Coronary artery (tissue), 2 donors: Measurements from ENCODE around the gene SERPINB6.
"Not testable (repeated sequence)": the region's sequence is repeated elsewhere in the genome, so short reads cannot be mapped to it uniquely, and the experiment has no call there.

Experiments used
- DNase-seq: peaks from one replicate; pipeline ENCODE4 v3.0.0-alpha.2; 2017; ENCODE audit warnings: low spot score
- H3K27ac ChIP-seq, 2 donors: fragments of 200-600 bp; sonication (generic); one replicate each; pipeline ENCODE4 v1.5.1; 2016 to 2019
- H3K4me3 ChIP-seq: fragments of 200-600 bp; sonication (generic); 2 replicates; pipeline ENCODE4 v1.5.1; 2016; ENCODE audit warnings: mild to moderate bottlenecking, moderate library complexity
- TF ChIP-seq, protein P1 (sequence below): fragments of 200-600 bp; sonication (generic); IDR thresholded peaks from one replicate; pipeline ENCODE4 v1.5.1; 2019; ENCODE audit warnings: antibody characterized with exemption

Gene SERPINB6

DNA sequence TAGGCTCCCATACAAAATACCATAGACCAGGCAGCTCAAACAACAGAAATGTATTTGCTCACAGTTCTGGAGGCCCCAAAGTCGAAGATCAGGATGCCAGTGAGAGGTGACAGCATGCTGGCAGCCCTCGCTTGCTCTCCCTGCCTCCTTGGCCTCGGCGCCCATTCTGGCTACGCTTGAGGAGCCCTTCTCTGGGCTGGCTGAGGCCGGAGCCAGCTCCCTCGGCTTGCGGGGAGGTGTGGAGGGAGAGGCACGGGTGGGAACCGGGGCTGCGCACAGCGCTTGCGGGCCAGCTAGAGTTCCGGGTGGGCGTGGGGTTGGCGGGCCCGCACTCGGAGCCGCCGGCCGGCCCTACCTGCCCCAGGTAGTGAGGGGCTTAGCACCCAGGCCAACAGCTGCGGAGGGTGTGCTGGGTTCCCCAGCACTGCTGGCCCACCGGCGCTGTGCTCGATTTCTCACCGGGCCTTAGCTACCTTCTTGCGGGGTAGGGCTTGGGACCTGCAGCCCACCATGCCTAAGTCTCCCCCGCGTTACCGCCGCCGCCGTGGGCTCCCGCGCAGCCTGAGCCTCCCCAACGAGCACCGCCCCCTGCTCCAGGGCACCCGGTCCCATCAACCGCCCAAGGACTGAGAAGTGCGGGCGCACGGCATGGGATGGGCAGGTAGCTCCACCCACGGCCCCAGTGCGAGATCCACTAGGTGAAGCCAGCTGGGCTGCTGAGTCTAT is 35.6 kb downstream of the SERPINB6 start:
- DNase-seq: peak; percentile 24
- H3K27ac ChIP-seq: no peak overlapping the region
- no peak overlapping the region for H3K4me3 ChIP-seq
- TF ChIP-seq, protein P1, sequence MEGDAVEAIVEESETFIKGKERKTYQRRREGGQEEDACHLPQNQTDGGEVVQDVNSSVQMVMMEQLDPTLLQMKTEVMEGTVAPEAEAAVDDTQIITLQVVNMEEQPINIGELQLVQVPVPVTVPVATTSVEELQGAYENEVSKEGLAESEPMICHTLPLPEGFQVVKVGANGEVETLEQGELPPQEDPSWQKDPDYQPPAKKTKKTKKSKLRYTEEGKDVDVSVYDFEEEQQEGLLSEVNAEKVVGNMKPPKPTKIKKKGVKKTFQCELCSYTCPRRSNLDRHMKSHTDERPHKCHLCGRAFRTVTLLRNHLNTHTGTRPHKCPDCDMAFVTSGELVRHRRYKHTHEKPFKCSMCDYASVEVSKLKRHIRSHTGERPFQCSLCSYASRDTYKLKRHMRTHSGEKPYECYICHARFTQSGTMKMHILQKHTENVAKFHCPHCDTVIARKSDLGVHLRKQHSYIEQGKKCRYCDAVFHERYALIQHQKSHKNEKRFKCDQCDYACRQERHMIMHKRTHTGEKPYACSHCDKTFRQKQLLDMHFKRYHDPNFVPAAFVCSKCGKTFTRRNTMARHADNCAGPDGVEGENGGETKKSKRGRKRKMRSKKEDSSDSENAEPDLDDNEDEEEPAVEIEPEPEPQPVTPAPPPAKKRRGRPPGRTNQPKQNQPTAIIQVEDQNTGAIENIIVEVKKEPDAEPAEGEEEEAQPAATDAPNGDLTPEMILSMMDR: no peak

DNA sequence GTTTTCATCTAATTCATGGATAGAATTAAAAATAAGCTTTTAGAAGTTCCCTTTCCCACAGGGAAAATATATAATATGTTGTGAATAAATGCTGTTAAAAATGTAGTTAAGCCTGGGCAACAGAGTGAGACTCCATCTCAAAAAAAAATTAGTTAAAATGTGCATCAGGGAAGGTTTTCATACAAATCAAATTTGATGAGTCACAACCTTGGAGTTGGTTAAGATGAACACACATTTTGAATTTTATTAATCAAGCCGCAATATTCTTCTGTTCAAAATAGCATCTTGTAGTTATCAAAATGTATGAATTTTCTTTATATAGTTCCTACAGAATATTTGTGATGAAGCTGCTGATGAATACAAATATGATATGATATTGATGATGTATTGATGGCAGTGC is 37.3 kb downstream of the SERPINB6 start:
- TF ChIP-seq, protein P1: no peak
- Histone ChIP-seq H3K4me3 (no peak overlapping the region), H3K27ac (no peak overlapping the region)
- no peak for DNase-seq

DNA sequence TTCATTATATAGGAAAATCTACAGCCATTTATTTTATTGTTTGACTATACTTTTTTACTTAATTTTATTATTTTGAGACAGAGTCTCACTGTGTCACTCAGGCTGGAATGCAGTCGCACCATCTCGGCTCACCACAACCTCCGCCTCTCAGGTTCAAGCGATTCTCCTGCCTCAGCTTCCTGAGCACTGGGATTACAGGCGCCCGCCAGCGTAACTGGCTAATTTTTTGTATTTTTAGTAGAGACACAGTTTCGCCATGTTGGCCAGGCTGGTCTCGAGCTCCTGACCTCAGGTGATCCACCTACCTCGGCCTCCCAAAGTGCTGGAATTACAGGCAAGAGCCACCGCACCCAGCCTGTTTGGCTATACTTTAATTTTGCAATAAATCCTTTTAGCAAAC is 38.5 kb downstream of the SERPINB6 start:
- peak; percentile 16 for DNase-seq
- not testable (repeated sequence) for H3K4me3 ChIP-seq, H3K27ac ChIP-seq

DNA sequence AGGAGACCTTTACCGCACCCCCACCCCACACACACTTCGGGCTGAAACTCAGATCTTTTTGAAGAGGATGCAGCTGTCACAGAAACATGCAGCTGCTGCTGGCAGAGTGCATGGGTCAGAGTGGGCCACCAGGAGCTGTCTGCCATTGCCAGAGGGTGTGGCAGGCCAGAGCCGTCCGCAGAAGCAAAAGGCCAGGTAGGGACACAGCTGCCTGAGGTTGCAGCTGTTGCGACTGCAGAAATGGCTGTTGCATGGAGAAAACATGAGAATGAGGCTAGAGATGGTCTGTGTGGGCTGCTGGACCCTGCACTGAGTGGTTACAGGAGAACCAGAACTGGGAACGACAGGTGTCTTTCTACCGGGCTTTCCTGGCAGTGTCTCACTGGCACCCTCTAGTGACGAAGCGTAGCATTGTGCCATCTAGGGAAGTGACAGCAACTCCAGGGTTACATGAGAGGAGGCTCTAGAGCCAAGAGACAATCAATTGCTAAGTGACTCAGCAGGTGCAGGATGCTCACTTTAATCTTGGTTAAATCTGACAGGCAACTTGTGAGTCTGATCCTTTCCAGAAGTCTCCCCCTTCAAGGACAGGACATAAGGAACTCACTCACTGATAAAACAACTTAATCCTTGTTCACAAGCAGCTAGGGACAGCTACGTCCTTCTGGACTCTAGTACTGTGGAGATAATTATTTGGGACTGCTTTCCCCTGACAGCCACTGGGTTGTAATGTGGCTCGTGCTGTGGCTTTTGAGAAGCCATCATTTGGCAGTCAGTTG is 39.2 kb downstream of the SERPINB6 start:
- TF ChIP-seq, protein P1: peak; percentile 95
- DNase-seq: peak; percentile 77
- no peak overlapping the region for H3K4me3 ChIP-seq
- H3K27ac ChIP-seq: no peak overlapping the region

DNA sequence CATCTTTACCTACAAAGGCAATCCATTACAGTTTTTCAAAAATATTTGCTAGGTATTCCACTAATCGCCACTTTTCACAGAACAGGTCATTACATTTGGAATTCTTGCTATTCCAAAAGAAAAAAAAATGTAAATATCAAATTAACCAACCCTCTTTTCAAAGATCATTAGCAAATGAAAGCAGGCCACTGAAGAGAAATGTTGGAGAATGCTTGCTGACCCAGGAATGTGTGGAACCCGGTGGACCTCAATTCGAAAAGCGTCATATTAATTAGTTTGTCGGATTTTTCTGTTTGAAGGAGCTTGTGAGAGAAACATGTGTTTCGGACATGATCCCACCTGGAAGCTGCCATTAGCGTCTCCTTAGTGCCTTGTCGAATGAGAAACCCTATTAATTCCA is 40.3 kb downstream of the SERPINB6 start:
- DNase-seq: peak; percentile 21
- Histone ChIP-seq H3K27ac (no peak overlapping the region), H3K4me3 (no peak overlapping the region)
- TF ChIP-seq, protein P1: no peak

DNA sequence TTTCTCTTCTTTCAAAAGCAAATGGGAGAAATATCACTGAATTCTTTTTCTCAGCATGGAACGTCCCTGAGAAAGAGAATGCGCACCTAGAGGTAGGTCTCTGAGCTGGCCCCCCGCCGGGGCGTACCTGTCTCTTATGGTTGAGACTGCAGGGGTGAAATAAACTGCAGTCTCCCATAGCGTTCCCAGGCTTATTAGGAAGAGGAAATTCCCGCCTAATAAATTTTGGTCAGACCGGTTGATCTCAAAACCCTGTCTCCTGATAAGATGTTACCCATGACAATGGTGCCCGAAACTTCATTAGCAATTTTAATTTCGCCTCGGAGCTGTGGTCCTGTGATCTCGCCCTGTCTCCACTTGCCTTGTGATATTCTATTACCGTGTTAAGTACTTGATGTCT is 43.4 kb downstream of the SERPINB6 start:
- peak; percentile 33 for DNase-seq
- H3K27ac ChIP-seq, H3K4me3 ChIP-seq: not testable (repeated sequence)

DNA sequence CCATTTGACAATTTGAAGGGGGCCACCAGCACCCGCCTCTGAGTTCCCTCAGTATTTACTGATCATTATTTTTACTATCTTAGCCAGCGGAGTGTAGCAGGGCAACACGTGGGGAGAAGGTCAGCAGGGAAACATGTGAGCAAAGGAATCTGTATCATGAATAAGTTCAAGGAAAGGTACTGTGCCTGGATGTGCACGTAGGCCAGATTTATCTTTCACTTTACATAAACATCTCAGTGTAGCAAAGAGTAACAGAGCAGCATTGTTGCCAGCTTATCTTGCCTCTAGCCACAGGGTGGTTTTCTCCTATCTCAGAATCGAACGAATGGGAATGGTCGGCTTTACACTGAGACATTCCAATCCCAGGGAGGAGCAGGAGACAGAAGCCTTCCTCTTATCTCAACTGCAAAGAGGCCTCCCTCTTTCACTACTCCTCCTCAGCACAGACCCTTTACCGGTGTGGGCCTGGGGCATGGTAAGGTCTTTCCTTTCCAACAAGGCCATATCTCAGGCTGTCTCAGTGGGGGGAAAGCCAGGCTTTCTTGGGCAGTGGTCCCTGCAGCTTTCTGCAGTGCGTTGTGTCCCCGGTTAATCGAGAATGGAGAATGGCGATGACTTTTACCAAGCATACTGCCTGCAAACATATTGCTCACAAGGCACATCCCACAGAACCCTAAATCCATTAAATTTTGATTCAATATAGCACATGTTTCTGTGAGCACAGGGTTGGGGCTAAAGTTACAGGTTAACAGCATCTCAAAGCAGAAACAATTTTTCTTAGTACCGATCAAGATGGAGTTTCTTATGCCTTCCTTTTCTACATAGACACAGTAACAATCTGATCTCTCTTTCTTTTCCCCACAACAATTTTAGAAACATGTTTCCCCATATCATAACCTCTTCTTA is 45.3 kb downstream of the SERPINB6 start:
- not testable (repeated sequence) for H3K27ac ChIP-seq, H3K4me3 ChIP-seq
- DNase-seq: peak; percentile 36

DNA sequence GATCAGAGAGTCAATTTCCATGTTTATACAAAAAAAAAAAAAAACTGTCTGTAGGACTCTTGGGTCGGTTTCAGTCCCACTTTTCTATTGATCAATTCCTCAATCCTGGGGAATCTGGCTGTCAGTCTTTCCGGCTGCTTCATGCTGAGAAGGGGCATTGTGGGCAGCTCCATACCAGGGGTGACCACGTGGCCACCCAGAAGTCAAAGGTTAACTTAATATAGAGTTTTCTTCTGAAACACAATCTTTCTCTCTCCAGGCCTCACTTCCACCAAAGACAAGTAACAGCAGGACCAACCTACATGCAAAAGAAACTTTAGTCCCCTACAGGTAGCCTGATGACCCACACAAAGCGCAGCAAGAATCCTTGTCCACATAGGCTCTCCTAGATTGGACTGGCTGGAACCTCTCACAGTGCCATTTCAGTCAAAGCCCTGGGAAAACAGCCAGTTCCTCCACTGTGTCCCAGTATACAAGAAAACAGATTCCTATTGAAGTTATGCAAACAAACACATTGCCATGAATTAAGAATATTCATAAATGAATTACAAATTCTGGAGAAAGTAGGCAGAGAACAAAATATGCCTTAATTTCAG is 49.7 kb downstream of the SERPINB6 start:
- peak; percentile 31 for DNase-seq
- Histone ChIP-seq H3K4me3 (no peak overlapping the region), H3K27ac (no peak overlapping the region)
- TF ChIP-seq, protein P1: no peak
